Measurements from ENCODE around the gene RAPGEF3. TPM values are rescaled to one million over a fixed set of nuclear protein-coding genes. Genes with fewer than 3 reads are reported as not detected.

RAPGEF3 gene
- total and polyA plus RNA-seq, 2 experiments from 2014 or later = 2.1 to 2.6 TPM

DNA sequence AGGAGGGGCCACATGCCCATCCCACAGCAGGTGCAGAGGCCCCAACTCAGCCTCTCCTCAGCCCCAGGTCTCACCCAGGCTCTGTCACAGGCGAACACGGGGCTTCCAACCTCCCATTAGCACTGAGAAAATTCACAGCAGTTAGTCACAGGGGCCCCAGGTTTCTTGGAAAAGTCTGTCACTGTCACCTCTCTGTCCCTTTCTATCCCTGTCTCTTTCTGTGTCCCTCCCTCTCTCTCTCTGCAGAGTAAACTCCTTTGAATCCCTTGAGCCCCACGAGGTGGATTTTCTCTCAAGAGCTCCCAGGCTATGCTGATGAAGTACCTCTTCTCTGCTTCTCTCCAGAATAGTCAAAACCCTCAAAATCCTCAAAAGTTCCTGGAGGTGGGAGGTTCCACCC lies 19.4 kb downstream of the RAPGEF3 start:
- WGBS (ENCODE audit: low lambda C conversion rate, missing lambda C conversion rate) = 88% methylated on average over 3 of the region's 3 CpGs
- Histone ChIP-seq H3K79me2 (no peaks in the 10 kb centered on the region), H3K4me1 (ENCODE audit: insufficient read depth) (peaks cover 17% of the 10 kb centered on the region), H3K27me3 (no peaks in the 10 kb centered on the region), H3K36me3 (replicated peaks; ENCODE audit: insufficient read depth, low read depth) (no peaks in the 10 kb centered on the region), H3K9me2 (replicated peaks; ENCODE audit: insufficient read depth) (no peaks in the 10 kb centered on the region), H3K9me3 (ENCODE audit: low read depth) (no peaks in the 10 kb centered on the region), H3K4me2 (no peak overlapping the region), H3K27ac (no peak overlapping the region), H2AFZ (no peak overlapping the region), H4K20me1 (ENCODE audit: insufficient read depth, poor library complexity, severe bottlenecking) (no peaks in the 10 kb centered on the region), H3K4me3 (no peak overlapping the region)
- no peak for DNase-seq (ENCODE audit: low spot score)
- TF ChIP-seq EZH2phosphoT487 (IDR thresholded peaks at IDR 0.05; ENCODE audit: low read depth, severe bottlenecking, unreplicated experiment) = no peak
- TF ChIP-seq, protein P1, sequence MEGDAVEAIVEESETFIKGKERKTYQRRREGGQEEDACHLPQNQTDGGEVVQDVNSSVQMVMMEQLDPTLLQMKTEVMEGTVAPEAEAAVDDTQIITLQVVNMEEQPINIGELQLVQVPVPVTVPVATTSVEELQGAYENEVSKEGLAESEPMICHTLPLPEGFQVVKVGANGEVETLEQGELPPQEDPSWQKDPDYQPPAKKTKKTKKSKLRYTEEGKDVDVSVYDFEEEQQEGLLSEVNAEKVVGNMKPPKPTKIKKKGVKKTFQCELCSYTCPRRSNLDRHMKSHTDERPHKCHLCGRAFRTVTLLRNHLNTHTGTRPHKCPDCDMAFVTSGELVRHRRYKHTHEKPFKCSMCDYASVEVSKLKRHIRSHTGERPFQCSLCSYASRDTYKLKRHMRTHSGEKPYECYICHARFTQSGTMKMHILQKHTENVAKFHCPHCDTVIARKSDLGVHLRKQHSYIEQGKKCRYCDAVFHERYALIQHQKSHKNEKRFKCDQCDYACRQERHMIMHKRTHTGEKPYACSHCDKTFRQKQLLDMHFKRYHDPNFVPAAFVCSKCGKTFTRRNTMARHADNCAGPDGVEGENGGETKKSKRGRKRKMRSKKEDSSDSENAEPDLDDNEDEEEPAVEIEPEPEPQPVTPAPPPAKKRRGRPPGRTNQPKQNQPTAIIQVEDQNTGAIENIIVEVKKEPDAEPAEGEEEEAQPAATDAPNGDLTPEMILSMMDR (IDR thresholded peaks at IDR 0.05; ENCODE audit: poor library complexity) = no peak
- TF ChIP-seq EZH2 (IDR thresholded peaks at IDR 0.05; ENCODE audit: borderline replicate concordance) = no peak

DNA sequence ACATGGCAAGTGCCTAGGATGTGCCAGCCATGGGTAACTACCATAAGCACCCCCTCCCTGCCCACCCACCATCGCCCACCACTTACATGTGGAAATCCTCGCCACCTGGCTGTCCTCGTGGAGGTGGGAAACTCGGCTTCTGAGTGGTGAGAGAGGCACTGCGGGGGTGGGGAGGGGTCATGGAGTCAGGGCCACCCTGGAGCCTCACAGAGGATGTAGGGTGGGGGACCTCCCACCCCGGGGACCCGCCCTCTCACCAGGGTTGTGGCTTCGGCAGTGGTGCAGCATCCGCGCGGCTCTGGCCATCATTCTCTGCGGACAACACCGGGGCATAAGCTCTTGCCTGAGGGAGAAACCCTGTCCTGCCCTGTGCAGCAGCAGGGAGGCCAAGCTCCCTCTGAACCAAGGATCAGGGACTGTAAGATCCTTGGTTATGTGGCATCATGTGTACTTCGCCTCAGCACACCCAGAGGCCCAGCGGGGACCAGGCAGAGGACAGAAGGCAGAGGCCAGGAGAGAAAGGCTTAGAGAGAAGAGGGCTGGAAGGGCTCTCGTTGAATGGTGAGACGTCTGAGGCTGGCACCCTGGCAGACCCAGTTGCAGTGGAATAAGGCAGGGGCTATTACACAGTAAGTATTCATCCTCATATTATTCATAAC lies 20.6 kb downstream of the RAPGEF3 start:
- WGBS (ENCODE audit: low lambda C conversion rate, missing lambda C conversion rate) = 93% methylated on average over 12 of the region's 17 CpGs

DNA sequence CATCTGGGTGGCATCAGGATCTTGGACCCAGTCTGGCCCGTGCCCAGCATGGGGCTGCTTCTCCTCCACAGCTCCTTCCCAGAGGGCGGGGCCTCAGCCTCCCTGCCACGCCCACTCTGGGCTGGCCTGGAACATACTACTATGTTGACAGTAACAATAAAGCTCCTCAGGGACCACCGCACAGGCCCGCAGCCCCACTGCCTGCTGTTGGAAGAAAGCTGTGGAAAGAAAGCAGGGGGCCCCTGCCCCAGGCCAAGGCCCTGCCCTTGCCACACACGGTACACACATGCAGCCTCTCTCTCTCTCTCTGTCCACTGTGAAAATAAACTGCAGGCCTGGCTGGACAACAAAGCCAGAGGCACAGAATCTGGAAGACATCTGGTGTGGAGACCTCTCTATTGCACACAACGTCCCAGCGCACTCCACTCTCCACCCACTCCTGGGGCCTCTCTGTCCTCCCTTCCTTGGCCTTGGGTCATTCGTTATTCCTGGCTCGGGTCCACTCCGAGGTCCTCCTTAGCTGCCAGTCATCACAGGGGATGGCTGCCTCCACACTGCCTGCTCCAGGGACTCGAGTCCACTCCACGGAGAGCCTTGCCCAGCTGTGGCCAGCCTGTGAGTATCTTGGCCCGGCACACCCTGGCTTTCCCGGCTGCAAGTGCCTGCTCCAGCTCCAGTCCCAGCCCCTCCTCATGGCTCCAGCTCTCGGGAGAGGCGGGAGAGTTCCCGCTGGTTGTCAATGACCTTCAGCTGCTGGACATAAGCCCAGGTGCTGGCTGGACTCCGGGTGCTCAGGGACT lies 21.6 kb downstream of the RAPGEF3 start:
- Histone ChIP-seq H3K4me2 (no peak overlapping the region), H3K9me2 (replicated peaks; ENCODE audit: insufficient read depth) (no peaks in the 10 kb centered on the region), H3K9me3 (ENCODE audit: low read depth) (no peaks in the 10 kb centered on the region), H3K36me3 (replicated peaks; ENCODE audit: insufficient read depth, low read depth) (no peaks in the 10 kb centered on the region), H3K4me3 (no peak overlapping the region), H3K27ac (peak overlapping the region; percentile 55), H2AFZ (no peak overlapping the region), H4K20me1 (ENCODE audit: insufficient read depth, poor library complexity, severe bottlenecking) (no peaks in the 10 kb centered on the region), H3K79me2 (no peaks in the 10 kb centered on the region), H3K27me3 (no peaks in the 10 kb centered on the region), H3K4me1 (ENCODE audit: insufficient read depth) (peaks cover 17% of the 10 kb centered on the region)
- no peak for TF ChIP-seq EZH2 (IDR thresholded peaks at IDR 0.05; ENCODE audit: borderline replicate concordance)
- no peak for TF ChIP-seq EZH2phosphoT487 (IDR thresholded peaks at IDR 0.05; ENCODE audit: low read depth, severe bottlenecking, unreplicated experiment)
- TF ChIP-seq, protein P1 (IDR thresholded peaks at IDR 0.05; ENCODE audit: poor library complexity) = no peak
- DNase-seq (ENCODE audit: low spot score) = peak; percentile 44
- WGBS (ENCODE audit: low lambda C conversion rate, missing lambda C conversion rate) = 72% methylated on average over 19 of the region's 19 CpGs

More for the DNA sequence above, 20.6 kb downstream of the RAPGEF3 start:
- Histone ChIP-seq H3K9me3 (ENCODE audit: low read depth) (no peaks in the 10 kb centered on the region), H3K9me2 (replicated peaks; ENCODE audit: insufficient read depth) (no peaks in the 10 kb centered on the region), H2AFZ (no peak overlapping the region), H3K4me1 (ENCODE audit: insufficient read depth) (peaks cover 17% of the 10 kb centered on the region), H3K4me3 (no peak overlapping the region), H3K4me2 (no peak overlapping the region), H4K20me1 (ENCODE audit: insufficient read depth, poor library complexity, severe bottlenecking) (no peaks in the 10 kb centered on the region), H3K27me3 (no peaks in the 10 kb centered on the region), H3K36me3 (replicated peaks; ENCODE audit: insufficient read depth, low read depth) (no peaks in the 10 kb centered on the region), H3K79me2 (no peaks in the 10 kb centered on the region), H3K27ac (peak overlapping the region; percentile 12)
- no peak for TF ChIP-seq EZH2 (IDR thresholded peaks at IDR 0.05; ENCODE audit: borderline replicate concordance)
- DNase-seq (ENCODE audit: low spot score) = no peak

DNA sequence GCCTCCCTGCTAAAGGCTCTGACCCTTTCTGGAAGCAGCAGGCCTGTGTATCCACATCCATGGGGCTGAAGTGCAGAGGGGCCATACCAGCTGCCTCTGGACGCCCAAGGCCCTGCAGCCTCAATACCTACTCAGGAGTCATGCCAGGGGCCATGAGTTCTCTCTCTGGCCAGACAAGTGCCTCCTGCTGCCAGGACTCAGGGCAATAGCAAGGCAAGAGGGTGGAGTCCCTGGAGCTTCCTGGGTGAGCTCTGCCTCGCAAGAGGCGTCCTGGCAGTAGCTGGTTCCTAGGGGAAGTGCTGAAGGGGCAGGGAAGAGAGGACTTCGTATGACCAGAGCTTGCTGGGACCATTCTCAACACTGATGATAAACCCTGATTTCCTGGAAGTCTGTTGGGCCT lies 22.5 kb downstream of the RAPGEF3 start:
- no peak for TF ChIP-seq EZH2phosphoT487 (IDR thresholded peaks at IDR 0.05; ENCODE audit: low read depth, severe bottlenecking, unreplicated experiment)
- TF ChIP-seq, protein P1 (IDR thresholded peaks at IDR 0.05; ENCODE audit: poor library complexity) = no peak
- no peak for TF ChIP-seq EZH2 (IDR thresholded peaks at IDR 0.05; ENCODE audit: borderline replicate concordance)

More for the DNA sequence above, 22.5 kb downstream of the RAPGEF3 start:
- Histone ChIP-seq H3K4me1 (ENCODE audit: insufficient read depth) (peaks cover 17% of the 10 kb centered on the region), H3K4me2 (no peak overlapping the region), H3K79me2 (no peaks in the 10 kb centered on the region), H3K27me3 (no peaks in the 10 kb centered on the region), H4K20me1 (ENCODE audit: insufficient read depth, poor library complexity, severe bottlenecking) (no peaks in the 10 kb centered on the region), H3K27ac (peak overlapping the region; percentile 55), H2AFZ (no peak overlapping the region), H3K36me3 (replicated peaks; ENCODE audit: insufficient read depth, low read depth) (no peaks in the 10 kb centered on the region), H3K9me2 (replicated peaks; ENCODE audit: insufficient read depth) (no peaks in the 10 kb centered on the region), H3K4me3 (no peak overlapping the region), H3K9me3 (ENCODE audit: low read depth) (no peaks in the 10 kb centered on the region)
- no peak for DNase-seq (ENCODE audit: low spot score)
- 88% methylated on average over 4 of the region's 4 CpGs for WGBS (ENCODE audit: low lambda C conversion rate, missing lambda C conversion rate)
